Kidney tubule cell (primary cell): Measurements from ENCODE around the gene CD36.

ENCODE experiments used
- DNase-seq: peaks from one replicate; pipeline ENCODE4 v3.0.0-alpha.2; 2018; ENCODE audit warnings: low spot score

The CD36 gene

DNA sequence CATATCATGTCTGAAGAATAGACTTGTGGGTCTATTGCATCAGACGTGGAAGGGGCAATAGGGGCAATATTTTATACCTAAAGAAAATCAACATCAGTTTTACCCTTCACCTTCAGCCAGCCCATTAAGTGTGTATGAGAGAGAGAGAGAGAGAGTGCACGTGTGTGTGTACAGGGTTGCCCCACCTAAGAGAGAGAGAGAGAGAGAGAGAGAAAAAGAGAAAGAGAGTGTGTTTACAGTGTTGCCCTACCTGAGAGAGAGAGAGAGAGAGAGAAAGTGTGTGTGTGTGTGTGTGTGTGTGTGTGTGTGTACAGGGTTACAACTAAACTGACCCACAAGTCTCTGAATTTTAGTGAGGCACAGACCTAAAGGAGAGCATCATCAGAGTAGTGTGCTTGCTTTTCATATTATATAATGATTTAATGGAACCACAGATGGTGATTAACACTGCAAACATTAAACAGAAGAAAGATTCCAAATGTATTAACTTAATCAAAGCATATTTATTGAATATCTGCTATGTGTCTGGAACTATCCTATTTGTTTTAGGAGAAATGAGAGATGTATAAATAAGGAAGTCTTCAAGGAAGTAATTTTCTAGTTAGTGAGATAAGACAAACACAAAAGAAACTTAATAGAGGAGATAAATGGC is 66.8 kb downstream of the CD36 start:
- no peak for DNase-seq

DNA sequence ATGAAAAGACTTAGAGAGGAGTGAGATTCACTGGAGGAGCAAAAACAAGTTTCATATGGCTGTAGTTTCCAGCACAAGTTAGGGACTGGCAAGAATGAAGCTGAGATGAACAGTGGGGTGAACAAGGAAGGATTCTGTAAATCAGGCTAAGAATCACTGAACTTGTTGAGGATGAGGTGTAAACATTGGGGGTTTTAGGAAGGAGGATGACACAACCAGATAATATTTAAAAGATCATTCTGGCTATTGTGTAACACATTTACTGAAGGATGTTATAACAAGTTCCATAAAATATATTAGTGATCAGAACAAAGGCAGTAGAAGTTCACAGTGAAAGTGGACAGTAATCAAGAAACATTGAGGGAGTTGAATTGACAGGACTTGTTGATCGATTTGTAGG is 68.9 kb downstream of the CD36 start:
- DNase-seq: peak; percentile 25

DNA sequence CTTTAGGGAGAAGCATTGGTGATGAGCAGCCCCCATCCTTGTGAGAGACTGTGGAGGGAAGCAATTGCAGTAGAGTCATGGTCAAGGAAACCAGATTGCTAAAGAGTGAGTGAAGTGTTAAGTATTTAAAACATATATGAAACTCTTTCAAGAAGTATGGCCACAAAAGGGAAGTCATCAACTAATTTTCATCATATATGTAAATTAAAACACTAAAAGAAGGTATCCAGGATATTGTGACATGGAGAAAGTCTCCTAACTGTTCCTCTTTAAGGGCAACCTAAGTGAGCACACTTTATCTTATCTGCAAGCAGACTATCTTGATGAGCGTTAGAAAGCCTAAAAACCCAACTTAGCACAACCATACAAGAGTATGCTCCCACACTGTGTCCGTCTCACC is 69.7 kb downstream of the CD36 start:
- no peak for DNase-seq

DNA sequence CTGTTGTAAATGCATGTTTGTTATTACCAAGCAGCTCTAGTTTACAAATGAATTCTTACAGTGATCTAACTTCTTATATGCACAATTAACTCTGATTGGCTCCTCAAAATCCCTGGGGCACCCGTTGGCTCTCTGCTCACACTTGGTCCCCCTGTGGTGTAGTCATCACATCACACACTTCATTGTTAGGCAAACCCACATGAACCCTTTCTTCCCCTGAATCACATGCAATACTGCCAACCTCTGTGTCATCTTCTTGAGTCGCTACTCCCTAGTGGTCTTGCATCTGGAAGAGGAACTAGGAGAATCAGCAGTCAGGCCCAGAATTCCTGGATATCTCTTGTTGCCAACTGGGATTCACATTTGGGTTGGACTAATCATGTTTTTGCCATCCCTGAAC is 73.1 kb downstream of the CD36 start:
- peak; percentile 70 for DNase-seq

DNA sequence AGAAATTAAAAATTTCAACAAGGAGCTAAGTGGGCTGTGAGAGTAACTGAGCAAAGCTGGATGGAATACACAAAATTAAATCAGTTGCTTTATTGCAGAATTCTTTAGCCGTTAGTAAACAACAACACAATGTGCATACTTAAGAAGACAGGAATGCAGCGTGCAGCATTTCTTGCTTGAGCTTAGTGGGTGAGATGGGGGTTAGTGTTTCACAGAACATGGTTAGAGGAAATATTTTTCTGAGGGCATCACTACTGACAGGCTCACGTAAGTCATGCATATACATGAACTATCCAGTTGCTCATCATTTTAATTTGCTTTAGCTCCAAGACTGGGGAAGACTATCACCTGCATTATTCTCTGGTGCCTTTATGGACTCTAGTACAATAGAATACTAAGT is 80.8 kb downstream of the CD36 start:
- DNase-seq: peak; percentile 58

DNA sequence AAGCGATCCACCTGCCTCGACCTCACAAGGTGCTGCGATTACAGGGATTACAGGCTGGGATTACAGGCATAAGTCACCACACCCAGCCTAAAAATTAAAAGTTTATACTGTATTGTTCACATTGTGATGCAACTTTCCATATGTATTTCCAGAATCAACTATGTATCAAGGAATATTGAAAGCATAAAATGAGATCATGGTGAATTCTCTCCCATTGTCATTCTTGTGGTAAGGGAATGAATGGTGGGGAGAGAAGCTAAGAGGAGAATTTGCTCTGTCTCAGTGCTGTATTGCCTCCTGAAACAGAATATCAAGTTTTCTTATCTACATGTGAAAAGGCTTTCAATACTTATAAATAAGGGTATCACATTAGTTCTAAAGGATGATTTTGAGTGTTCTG is 81.7 kb downstream of the CD36 start:
- DNase-seq: no peak

DNA sequence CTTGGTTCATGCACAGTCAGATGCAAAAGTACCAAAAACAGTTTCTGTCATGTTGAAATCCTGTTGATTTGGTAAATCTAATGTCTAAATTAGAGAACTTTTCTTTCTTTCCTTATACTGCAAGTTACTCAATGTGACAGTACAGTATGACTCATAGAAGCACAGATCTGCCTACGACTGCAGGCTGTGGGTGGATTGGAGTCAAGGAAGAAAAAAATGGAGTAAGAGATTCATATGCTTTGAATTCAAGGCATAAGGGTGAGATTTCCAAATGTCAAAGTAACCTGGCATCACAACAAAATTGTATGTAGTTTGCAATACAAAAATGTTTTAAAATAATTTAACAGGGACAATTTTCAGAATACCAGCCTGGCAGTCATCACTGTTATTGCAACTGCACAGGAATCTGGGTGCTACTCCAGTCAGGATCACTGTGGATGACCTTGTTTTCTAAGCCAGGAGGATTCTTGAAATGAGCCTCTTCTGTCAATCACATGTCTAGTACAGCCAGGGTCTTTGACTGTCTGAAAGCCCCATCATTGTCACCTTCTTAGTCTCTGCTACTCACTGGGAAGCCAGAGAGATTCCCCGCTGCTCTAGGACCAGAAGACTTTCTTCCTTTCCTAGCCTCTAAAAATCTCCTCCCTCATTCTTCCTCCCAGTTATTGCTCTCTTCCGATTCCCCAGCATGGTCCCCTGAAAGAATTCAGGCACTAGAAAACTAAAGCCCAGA is 83.6 kb downstream of the CD36 start:
- DNase-seq: peak; percentile 82

DNA sequence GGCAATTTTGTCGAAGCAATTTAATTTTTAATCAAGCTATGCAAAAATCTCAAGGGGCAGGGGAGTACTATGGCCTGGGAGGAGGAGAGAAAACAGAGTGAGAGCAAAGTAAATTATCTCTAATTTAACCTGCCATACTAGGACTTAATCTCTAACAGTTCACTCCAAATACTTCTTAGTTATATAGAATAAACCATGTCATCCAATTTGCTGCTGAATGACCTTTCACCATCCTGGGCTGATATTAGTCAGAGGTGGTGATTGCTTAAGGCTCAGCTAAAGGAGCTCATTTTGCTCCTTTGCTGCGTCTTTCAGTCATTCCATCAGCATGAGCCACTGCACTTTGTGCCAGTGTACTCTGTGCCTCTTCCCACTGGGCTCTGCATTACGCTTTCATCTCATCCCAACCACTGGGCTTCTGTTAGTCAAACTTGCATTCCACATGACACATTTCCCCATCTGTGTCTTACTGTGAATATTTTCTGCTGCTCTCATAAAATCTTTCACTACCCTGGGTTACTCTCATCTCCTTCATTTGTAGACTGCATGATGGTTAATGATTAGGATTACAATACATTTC is 84.3 kb downstream of the CD36 start:
- DNase-seq: peak; percentile 100

DNA sequence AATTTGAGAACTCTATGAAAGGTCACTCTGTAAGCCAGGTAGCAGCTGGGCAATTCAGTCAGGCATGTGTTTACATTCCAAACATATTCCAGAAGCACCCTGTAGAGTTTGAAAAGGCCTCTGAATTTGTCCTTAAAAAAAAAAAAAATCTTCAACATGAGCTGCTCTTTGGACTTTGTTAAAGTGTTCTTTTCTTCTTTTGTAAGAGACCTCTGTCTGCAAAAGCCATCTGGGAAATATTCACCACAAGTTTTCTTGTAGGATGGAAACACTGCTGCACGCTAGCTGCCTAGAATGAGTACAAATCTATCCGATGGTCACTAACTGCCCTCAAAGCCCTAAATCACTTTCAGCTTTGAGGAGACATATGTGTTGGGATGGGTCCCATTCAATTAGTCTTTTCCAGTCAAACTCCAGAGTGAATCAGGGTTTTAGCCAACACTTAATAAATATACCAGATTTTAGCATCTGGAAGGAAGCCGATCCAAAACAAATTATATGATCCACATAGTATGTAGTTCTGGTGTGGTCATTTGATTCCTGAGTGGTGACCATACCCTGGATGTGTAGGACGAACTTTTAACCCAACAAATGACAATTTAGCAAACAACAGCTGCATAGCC is 85.9 kb downstream of the CD36 start:
- no peak for DNase-seq

DNA sequence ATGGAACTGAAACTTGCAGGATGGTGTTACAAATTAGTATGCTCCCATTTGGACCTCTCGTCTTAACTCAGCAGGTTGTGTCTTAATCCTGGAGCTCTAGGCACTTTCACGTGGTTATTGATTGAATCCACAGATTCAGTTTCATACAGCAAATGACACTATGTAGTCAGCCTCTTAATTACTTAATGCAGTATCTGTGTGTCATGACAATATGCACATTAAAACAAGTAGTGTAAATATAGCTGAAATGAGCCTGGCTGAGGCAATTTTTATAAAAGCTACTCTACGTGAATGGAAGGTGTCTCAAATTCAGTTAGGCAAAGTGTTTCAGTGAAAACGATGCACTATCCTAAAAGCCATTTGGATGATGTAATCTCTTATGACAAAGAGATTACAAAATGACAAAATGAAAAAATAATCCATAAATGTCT is 86.8 kb downstream of the CD36 start:
- DNase-seq: no peak
